DMS153 (cell line): ENCODE results near the gene COIL.
"Not testable (repeated sequence)": the region's sequence is repeated elsewhere in the genome, so short reads cannot be mapped to it uniquely, and the experiment has no call there.

Experiments
- DNase-seq: peaks from one replicate; lab custom pipeline; 2025; lab: John Stamatoyannopoulos, UW

COIL gene, protein sequence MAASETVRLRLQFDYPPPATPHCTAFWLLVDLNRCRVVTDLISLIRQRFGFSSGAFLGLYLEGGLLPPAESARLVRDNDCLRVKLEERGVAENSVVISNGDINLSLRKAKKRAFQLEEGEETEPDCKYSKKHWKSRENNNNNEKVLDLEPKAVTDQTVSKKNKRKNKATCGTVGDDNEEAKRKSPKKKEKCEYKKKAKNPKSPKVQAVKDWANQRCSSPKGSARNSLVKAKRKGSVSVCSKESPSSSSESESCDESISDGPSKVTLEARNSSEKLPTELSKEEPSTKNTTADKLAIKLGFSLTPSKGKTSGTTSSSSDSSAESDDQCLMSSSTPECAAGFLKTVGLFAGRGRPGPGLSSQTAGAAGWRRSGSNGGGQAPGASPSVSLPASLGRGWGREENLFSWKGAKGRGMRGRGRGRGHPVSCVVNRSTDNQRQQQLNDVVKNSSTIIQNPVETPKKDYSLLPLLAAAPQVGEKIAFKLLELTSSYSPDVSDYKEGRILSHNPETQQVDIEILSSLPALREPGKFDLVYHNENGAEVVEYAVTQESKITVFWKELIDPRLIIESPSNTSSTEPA

GRCh38 chr17:56960596-56961538 lies at the start of gene COIL:
Gene COIL, minus strand, starts transcription at chr17:56961050. Its CDS starts 31 bp downstream, at chr17:56961019.
- peak; percentile 84 for DNase-seq

- no peak for DNase-seq
These were observed 49.6 kb upstream of the COIL start for GRCh38 chr17:57010487-57010886.

DNA sequence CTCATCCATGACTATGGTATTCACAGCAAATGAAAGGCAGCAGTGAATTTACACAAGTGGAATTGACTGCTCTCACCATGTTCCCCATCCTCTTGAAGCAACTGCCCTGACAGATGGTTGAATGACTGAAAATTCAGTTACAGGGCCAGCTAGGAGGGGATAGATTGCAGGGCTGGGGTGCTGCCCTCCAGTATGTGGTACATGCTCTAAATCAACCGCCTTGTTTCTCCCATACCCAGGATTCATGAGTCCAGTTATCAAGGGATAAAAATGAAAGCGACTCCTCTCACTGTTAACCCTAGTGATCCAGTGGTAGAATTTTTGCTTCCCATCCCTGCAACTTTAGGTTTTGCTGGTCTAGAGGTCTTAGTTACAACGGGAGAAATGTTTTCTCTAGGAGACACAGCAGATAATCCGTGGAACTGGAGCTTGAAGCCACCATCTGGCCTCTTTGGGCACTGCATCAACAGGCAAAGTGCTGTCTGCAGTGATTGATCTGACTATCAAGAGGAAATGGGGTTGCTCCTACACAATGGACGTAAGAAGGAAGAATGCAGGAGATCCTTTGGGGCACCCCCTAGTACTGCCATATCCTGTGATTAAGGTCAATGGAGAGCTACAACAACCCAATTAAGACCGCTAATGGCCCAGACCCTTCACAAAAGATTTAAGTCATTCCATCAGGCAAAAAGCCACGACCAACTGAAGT lies 49.0 kb upstream of the COIL start:
- peak; percentile 46 for DNase-seq

DNA sequence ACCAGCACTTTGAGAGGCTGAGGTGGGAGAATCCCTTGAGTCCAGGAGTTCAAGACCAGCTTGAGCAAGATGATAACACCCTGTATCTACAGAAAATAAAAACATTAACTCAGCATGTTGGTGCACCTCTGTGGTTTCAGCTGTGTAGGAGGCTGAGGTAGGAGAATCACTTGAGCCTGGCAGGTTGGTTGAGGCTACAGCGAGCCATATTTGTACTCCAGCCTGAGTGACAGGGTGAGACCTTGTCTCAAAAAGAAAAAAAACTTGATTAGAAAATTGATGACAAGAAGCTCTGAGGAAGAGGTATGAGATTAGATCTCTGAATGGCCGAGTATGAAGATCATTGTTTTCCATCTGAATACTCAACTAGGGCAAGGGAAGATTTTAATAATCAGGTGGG lies 48.1 kb upstream of the COIL start:
- no peak for DNase-seq

GRCh38 chr17:57006040-57006439 lies 45.2 kb upstream of the COIL start:
- DNase-seq, result no peak

DNA sequence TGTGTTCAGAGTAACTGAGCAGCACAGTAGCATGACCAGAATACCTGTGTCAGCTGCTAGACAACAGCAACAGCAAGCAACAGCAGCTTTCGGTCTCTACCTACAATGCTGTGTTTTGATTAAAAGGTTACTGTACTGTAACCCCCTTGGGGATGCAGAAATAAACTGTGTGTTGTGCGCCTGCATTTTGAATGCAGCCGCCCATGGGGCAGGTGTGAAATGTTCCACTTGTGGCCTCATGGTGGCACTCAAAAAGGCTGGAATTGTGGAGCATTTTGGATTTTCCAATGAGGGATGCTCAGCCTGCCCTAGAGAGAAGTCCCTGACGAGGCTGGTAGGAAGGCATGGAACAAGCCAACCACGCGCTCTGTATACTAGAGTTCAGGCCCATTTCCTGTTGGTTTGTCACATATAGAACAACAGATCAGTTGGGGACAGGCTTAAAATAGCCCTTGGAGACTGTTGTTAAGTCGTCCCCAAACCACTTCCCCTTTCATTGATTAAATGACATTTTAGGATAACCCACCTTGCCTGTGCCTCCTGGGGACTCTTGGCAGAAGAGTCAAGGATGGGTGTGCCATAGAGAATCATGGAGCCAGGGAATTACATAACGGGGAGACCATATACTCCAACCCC lies 44.2 kb upstream of the COIL start:
- DNase-seq, result peak; percentile 2

GRCh38 chr17:57002904-57003303 lies 42.1 kb upstream of the COIL start:
- DNase-seq, result no peak

- DNase-seq, result no peak
These were observed 40.7 kb upstream of the COIL start for GRCh38 chr17:57001541-57001940.

- no peak for DNase-seq
These were observed 36.5 kb upstream of the COIL start for GRCh38 chr17:56997313-56997712.

DNA sequence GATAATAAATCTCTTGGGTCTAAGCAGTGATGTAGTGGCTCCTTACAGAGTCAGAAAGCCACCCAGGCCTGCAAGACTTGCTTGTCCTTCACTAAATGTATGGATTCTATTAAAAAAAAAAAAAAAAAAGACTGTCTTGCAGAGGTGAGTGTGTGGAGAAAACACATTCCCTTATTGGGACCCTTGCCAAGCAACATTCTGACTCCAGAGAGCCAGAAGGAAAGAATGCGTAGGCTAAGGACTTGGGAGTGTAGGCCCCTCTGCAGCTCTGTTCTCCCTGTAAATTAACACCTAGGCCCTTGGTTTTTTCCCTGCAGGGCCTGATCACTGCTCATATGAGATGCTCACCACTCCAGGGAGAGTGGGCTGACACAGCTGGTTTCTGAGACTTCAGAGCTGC lies 34.9 kb upstream of the COIL start:
- no peak for DNase-seq

GRCh38 chr17:56994009-56994792 lies 33.4 kb upstream of the COIL start:
- DNase-seq, result no peak

DNA sequence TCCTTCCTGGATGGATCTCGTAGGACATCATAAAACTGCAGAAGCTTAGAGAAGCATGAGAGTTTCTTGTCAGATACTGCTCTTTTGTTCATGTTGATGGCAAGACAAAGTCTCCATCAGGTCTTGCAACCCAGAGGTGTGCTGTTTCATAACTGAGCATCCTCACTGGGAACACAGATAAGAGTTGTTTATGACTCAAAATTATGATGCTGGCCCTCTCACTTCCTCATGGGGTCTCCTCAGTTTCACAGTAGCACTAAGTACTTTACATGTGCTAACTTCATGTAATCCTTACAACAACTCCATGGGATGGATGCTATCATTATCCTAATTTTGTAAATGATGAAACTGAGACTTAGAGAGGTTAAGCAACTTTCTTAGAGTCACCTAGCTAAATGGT lies 31.5 kb upstream of the COIL start:
- no peak for DNase-seq

DNA sequence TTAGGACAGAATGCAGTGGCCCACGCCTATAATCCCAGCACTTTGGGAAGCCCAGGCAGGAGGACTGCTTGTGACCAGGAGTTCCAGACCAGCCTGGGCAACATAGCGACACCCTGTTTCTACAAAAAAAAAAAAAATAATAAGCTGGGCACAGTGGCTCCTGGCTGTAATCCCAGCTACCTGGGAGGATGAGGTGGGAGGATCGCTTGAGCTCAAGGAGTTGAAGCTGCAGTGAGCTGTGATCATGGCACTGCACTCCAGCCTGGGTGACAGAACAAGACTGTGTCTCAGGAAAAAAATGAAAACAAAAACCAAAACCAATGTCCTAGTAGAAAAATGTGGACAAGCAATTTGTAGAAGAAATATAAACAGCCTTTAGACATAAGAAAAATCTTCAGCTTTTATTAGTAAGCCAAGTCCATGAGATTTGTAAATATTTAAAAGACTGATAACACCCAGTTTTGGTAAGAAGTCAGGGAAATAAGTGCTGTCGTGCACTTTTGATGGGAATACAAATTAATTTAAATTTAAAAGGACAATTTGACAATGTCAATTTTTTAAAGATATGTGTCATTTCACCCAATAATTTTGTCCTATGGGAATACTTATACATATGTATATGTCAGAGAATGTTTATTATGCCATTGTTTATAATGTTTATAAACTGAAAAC lies 28.2 kb upstream of the COIL start:
- DNase-seq, result no peak

- DNase-seq, result no peak
These were observed 26.5 kb upstream of the COIL start for GRCh38 chr17:56987283-56987834.

DNA sequence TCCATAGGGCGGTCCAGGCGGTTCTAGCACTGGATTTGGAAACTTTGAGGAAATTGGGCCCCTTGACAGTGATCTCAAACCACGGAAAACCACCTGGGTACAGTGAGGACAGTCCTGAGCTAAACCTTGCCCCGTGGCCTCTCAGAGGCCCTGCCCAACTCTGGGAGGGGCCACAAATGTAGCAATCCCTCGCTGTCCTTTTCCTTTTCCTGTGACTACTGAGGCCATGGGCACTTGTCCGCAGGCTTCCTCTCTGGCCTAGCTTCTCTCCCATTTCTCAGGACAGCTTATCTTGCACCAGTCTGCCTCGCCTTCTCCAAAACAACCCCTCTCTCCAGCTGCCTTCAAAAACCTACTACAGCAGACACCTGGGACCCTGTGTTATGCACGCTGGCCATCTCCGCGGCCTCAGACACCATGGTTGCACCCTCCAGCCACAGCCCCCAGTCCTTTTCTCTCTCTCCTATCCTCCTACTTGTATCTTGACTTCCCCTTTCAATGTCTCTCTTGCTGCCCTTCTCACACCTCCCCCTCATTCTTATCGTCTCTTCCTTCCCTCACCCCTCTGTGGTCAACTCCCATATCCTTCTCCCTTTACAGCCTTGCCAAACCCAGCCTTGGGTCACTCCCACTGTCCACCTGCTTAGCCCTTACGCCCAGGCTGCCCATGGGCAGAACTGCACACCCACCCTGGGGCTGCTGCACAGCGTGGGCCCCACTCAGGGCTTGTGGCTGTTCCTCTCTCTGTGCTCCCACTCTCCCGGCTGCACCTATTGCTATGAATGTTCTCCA lies 24.7 kb upstream of the COIL start:
- no peak for DNase-seq

- DNase-seq, result no peak
These were observed 22.5 kb upstream of the COIL start for GRCh38 chr17:56983366-56983765.

DNA sequence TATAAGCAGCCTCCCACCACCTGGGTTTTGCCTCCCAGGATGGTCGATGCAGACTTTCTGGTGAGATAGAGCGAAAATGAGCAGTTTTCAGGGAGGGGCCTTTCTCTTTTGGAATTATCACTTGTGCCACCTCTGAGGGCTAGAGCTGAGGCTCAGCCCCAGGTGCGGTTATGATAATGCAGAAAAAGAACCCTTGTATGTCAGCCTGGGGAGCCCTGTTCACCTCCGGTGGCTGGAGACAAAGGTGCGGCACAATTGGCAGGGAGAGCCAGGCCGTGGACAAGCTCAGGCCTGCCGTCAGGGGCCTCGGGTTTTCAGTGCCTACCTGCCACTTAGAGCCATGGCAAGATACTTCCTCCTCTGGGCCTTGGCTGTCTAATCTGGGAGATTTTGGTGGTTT lies 21.5 kb upstream of the COIL start:
- peak; percentile 89 for DNase-seq

GRCh38 chr17:56980526-56980925 lies 19.7 kb upstream of the COIL start:
- DNase-seq, result not testable (repeated sequence)

DNA sequence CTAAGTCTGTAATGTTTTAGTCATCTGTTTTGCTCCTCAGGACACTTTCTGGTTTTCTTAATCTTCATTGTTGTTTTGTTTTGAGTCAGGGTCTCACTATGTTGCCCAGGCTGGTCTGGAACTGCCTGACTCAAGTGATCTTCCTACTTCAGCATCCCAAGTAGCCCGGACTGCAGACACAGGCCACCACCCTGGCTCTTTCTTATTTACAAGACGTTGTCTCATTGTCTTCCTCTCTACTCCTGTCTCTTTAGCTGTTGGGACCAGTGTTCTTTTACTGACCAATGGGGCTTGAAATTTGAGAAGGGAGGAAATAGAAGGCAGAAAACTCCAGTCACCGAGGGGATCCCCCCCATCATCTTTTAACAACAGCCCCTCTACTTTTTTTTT lies 18.2 kb upstream of the COIL start:
- DNase-seq, result no peak
